ENCODE results near the gene VPS52. TPM values are rescaled to one million over a fixed set of nuclear protein-coding genes. Genes with fewer than 3 reads are reported as not detected.

Gene VPS52
- total and polyA plus RNA-seq, 9 of the 15 experiments (the other 6 are each of a cell fraction or from before 2014, with no cell fraction given) = 24.4 to 103 (median 40.2) TPM

GRCh38 chr6:33235221-33235634 lies 36.4 kb downstream of the VPS52 start:
- no peaks in the 10 kb centered on the region for H3K9me3 ChIP-seq (replicated peaks; ENCODE audit: control insufficient read depth, insufficient read depth, low read depth, low read length)
- H3K79me2 ChIP-seq (ENCODE audit: control insufficient read depth, insufficient read depth, low read length) = no peaks in the 10 kb centered on the region
- H3K4me1 ChIP-seq (replicated peaks in 1 of 2; ENCODE audit: control insufficient read depth in 2 of 2, insufficient read depth in 2 of 2, low read length in 2 of 2) = no peaks in the 10 kb centered on the region
- no peak overlapping the region for H3K27ac ChIP-seq (ENCODE audit: extremely low read depth, low read depth, low read length)
- H3K4me3 ChIP-seq = no peak overlapping the region
- H3K9me1 ChIP-seq (ENCODE audit: control insufficient read depth, insufficient read depth, low read length) = no peaks in the 10 kb centered on the region
- no peaks in the 10 kb centered on the region for H3K36me3 ChIP-seq (ENCODE audit: control insufficient read depth, insufficient read depth, low read length)
- FAIRE-seq (no peak), DNase-seq (ENCODE audit: extremely low read depth in 1 of 4, low spot score in 3 of 4) (no peak), ATAC-seq (no peak)
- POLR2A ChIA-PET = interaction anchor here (0.8 to 7.1 kb wide), 4 partner anchors 10 to 42 kb away, joined by 3 to 57 read pairs (median 4); partner anchors contain the start of genes B3GALT4 and RING1
- H3K4me2 ChIP-seq (ENCODE audit: insufficient read depth, low read length) = no peak overlapping the region
- intact Hi-C loops (cut with micrococcal nuclease) (no loop called here), in situ Hi-C loops (cut with MboI) (no loop called here)
- CTCF ChIA-PET (ENCODE audit: low intra/inter-chr PET ratio) = no interaction called here
- peaks cover 58 to 67% of the 10 kb centered on the region in 2 experiments for H3K27me3 ChIP-seq (ENCODE audit: control insufficient read depth in 2 of 2, insufficient read depth in 2 of 2, low read length in 2 of 2)
- WGBS (ENCODE audit: insufficient coverage, low coverage, missing lambda C conversion rate) = 0% methylated on average over 6 of the region's 6 CpGs
- H4K20me1 ChIP-seq (replicated peaks; ENCODE audit: control insufficient read depth, insufficient read depth, low read length) = peaks cover 3% of the 10 kb centered on the region; the same call in 1 of the 2 replicates
- no peak overlapping the region for H2AFZ ChIP-seq (ENCODE audit: low read depth, low read length)
- BruUV-seq (replicated peaks) = no TSS peak
- no peak overlapping the region for H3K9ac ChIP-seq (ENCODE audit: insufficient read depth in 1 of 2, low read depth in 2 of 2, low read length in 2 of 2)
- TF ChIP-seq SFPQ (IDR thresholded peaks at IDR 0.05; ENCODE audit: low read depth, low read length) (no peak), TBL1XR1 (IDR thresholded peaks at IDR 0.05; ENCODE audit: low read length in 2 of 2) (no peak), NCOA4 (IDR thresholded peaks at IDR 0.05; ENCODE audit: partially characterized antibody) (no peak), ARID3A (IDR thresholded peaks at IDR 0.05; ENCODE audit: borderline replicate concordance, low read depth, low read length) (no peak), RAD21 (CRISPR knock-in tag; conservative IDR thresholded peaks at IDR 0.05 in 1 of 2, IDR thresholded peaks at IDR 0.05 in 1 of 2) (no peak), KLF16 (IDR thresholded peaks at IDR 0.05) (no peak), E4F1 (CRISPR knock-in tag; IDR thresholded peaks at IDR 0.05; ENCODE audit: borderline replicate concordance) (no peak), SMC3 (conservative IDR thresholded peaks at IDR 0.05; ENCODE audit: insufficient read depth, low read depth, low read length) (no peak), SMAD1 (IDR thresholded peaks at IDR 0.05; ENCODE audit: low read depth, low read length, partially characterized antibody) (no peak), ZNF449 (CRISPR knock-in tag; IDR thresholded peaks at IDR 0.05) (no peak), TRIM24 (IDR thresholded peaks at IDR 0.05) (no peak), ZKSCAN8 (CRISPR knock-in tag; IDR thresholded peaks at IDR 0.05) (no peak)
